ENCODE data around the gene CCDC92B.

DNA sequence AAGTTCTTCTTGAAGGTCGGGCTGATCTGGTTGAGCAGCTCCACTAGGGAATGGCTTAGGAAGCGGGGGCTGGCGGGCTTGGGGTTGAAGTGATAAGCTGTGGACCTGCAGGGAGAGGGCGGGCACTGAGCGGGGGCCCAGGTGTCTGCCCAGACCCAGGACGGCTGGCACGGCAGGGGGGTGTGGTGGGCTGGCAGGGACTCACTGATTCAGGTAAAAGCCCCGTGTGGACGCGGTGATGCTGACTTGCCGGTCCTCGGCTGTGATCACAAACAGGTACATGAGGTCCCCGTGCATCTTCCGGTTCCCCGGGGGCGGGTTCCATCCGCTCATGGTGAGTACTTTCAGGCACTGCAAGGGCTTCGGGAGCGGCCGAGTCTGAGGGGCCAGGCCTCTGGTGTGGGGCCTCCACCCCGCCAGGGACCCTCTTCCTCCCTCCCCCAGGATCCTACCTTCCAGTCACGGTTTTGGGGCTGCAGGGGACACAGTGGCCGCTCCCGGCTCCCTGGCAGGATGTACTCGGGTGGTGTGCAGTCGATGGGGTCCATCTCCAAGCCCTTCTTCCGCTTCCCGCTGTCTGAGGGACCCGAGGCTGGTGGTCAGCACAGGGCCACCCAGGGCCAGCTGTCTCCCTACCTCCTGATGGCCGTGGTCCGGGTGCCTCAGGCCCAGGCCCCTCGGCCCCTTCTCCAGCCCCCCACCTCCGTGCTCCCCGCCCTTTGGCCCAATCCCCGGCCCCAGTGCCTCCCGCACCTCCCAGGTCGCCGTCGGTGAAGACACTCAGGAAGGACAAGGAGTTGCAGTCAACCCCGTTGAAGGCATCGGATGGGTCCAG, 48.1 kb downstream of the CCDC92B start:
- TF ChIP-seq, protein P1, sequence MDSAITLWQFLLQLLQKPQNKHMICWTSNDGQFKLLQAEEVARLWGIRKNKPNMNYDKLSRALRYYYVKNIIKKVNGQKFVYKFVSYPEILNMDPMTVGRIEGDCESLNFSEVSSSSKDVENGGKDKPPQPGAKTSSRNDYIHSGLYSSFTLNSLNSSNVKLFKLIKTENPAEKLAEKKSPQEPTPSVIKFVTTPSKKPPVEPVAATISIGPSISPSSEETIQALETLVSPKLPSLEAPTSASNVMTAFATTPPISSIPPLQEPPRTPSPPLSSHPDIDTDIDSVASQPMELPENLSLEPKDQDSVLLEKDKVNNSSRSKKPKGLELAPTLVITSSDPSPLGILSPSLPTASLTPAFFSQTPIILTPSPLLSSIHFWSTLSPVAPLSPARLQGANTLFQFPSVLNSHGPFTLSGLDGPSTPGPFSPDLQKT (CRISPR knock-in tag; IDR thresholded peaks at IDR 0.05; ENCODE audit: borderline replicate concordance), result no peak
- no peak for TF ChIP-seq SMAD1 (CRISPR knock-in tag; IDR thresholded peaks at IDR 0.05; ENCODE audit: borderline replicate concordance, low read depth)
- no peak for TF ChIP-seq EED (CRISPR knock-in tag; IDR thresholded peaks at IDR 0.05)
- TF ChIP-seq YY1 (IDR thresholded peaks at IDR 0.05; ENCODE audit: insufficient read depth, insufficient replicate concordance, low read depth, low read length), result no peak
- no peak for TF ChIP-seq POLR2A (IDR thresholded peaks at IDR 0.05; ENCODE audit: insufficient read depth in 1 of 2, low read depth in 2 of 2, low read length in 2 of 2)
- no peak for TF ChIP-seq DNMT3B (CRISPR knock-in tag; conservative IDR thresholded peaks at IDR 0.05)
